ENCODE data around the gene MCM6. TPM values are rescaled to one million over a fixed set of nuclear protein-coding genes. Genes with fewer than 3 reads are reported as not detected.

MCM6 gene
- total RNA-seq, 1 donor from 2014 or later, result 62.5 TPM

DNA sequence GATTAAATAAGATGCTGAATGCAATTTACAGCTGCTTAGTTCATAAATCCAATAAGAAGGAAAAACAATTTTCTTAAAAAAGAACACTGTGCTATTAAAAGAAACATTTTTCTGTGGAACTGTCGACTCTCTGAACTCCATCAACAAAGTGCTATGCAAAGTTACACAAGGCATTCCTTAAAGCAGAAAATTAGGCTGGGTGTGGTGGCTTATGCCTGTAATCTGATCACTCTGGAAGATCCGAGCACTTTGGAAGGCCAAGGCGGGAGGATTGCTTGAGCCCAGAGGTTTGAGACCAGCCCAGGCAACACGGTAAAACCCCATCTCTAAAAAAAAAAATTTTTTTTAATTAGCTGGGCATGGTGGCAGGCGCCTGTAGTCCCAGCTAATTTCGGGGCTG lies 13.0 kb downstream of the MCM6 start:
- DNase-seq (ENCODE audit: low spot score in 2 of 2), result no peak
- Histone ChIP-seq H3K27ac (peak overlapping the region; percentile 0 to 3), H3K4me3 (no peak overlapping the region), H3K27me3 (no peaks in the 10 kb centered on the region), H3K36me3 (peaks cover 25 to 63% of the 10 kb centered on the region in 2 donors), H3K9me3 (no peaks in the 10 kb centered on the region), H3K4me1 (no peaks in the 10 kb centered on the region)
- intact Hi-C loops (cut with DNase I), result no loop called here
- TF ChIP-seq CTCF (IDR thresholded peaks at IDR 0.05), result no peak

GRCh38 chr2:135862718-135863117 lies 13.5 kb downstream of the MCM6 start:
- peaks cover 30 to 63% of the 10 kb centered on the region in 2 donors for H3K36me3 ChIP-seq
- H3K4me1 ChIP-seq, result no peaks in the 10 kb centered on the region
- H3K9me3 ChIP-seq, result no peaks in the 10 kb centered on the region
- no peak overlapping the region for H3K4me3 ChIP-seq
- H3K27me3 ChIP-seq, result no peaks in the 10 kb centered on the region
- TF ChIP-seq CTCF (IDR thresholded peaks at IDR 0.05), result no peak
- no peak for DNase-seq (ENCODE audit: low spot score in 2 of 2)
- peak overlapping the region in 1 of 2 donors; percentile 3 for H3K27ac ChIP-seq
- intact Hi-C loops (cut with DNase I), result no loop called here

DNA sequence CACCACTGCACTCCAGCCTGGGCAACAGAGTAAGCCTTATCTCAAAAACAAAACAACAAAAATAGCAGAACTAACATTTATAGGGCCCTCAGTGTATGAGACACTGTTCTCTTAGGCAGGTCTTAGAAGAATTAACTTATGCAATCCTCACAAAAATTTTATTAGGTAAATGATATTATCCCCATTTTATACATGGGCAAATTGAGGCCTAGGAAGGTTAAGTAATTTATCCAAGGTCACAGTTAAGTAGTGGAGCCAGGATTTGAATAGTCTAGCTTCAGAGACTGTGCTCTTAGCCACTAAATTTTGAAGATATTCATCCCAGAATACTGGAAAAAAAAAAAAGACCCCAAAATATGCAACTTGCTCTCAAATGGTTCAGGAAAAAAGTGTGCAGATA lies 22.8 kb downstream of the MCM6 start:
- intact Hi-C loops (cut with DNase I), result no loop called here
- Histone ChIP-seq H3K9me3 (no peaks in the 10 kb centered on the region), H3K27ac (no peak overlapping the region), H3K4me1 (no peaks in the 10 kb centered on the region), H3K36me3 (peaks cover 42 to 58% of the 10 kb centered on the region in 2 donors), H3K27me3 (no peaks in the 10 kb centered on the region), H3K4me3 (no peak overlapping the region)
- DNase-seq (ENCODE audit: low spot score in 2 of 2), result no peak
- TF ChIP-seq CTCF (IDR thresholded peaks at IDR 0.05), result no peak

- H3K9me3 ChIP-seq, result no peaks in the 10 kb centered on the region
- H3K4me3 ChIP-seq, result no peak overlapping the region
- H3K4me1 ChIP-seq, result no peaks in the 10 kb centered on the region
- no peaks in the 10 kb centered on the region for H3K27me3 ChIP-seq
- no peak for DNase-seq (ENCODE audit: low spot score in 2 of 2)
- TF ChIP-seq CTCF (IDR thresholded peaks at IDR 0.05), result no peak
- H3K27ac ChIP-seq, result no peak overlapping the region
- intact Hi-C loops (cut with DNase I), result no loop called here
- peaks cover 43 to 50% of the 10 kb centered on the region in 2 donors for H3K36me3 ChIP-seq
Measured at GRCh38 chr2:135851858-135852257, 24.4 kb downstream of the MCM6 start.

DNA sequence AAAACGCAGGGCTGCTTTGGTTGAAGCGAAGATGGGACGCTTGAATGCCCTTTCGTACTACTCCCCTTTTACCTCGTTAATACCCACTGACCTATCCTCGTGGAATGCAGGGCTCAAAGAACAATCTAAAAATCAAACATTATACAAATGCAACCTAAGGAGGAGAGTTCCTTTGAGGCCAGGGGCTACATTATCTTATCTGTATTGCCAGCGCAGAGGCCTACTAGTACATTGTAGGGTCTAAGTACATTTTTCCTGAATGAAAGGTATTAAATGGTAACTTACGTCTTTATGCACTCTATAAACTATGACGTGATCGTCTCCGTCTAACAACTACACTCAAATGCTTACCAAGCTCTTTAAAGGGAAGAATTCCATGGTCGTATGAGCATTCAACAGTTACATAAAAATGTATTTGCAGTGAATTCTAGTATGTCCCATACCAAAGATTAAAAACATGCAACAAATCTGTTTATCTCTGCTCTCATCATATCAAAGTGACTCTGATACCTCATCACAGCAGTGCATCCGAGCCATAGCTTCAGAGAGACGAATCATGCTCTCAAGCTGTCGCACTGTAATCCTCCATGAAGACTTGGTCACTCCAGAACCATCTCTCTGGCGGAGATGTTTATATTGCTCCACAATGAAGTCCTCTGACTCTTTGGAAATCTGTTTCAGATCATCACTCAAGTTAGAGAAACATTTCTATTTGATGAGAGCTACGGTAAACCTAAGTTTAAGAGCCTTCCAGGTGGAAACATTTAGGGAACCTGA lies 25.2 kb downstream of the MCM6 start:
- no peak for DNase-seq (ENCODE audit: low spot score in 2 of 2)
- Histone ChIP-seq H3K27ac (no peak overlapping the region), H3K36me3 (peaks cover 49 to 50% of the 10 kb centered on the region in 2 donors), H3K9me3 (no peaks in the 10 kb centered on the region), H3K4me1 (no peaks in the 10 kb centered on the region), H3K27me3 (no peaks in the 10 kb centered on the region), H3K4me3 (no peak overlapping the region)
- intact Hi-C loops (cut with DNase I), result no loop called here
- no peak for TF ChIP-seq CTCF (IDR thresholded peaks at IDR 0.05)

All from ascending aorta (tissue), 2 donors.